Spleen (tissue), 13 donors: ENCODE data around the gene SLC2A6. TPM values are rescaled to one million over a fixed set of nuclear protein-coding genes. Genes with fewer than 3 reads are reported as not detected.

Experiments used
- DNase-seq: peaks from one replicate; pipeline ENCODE4 v3.0.0-alpha.2; 2020
- H3K27ac ChIP-seq, 8 donors: fragments of 200-600 bp; sonication (generic) in 7 of 8; 1 replicate in 4 of 8; 2 replicates in 4 of 8; pipeline versions ENCODE4 v1.5.0 to v1.8.0; 2016 to 2021; ENCODE audit warnings: inconsistent platforms in 4 of 8, mild to moderate bottlenecking in 4 of 8, moderate library complexity in 1 of 8
- H3K27me3 ChIP-seq, 7 donors: fragments of 200-600 bp; sonication (generic) in 6 of 7; replicated peaks in 1 of 7; 1 replicate in 4 of 7; 2 replicates in 3 of 7; pipeline versions ENCODE4 v1.5.0 to v1.8.0; 2016 to 2021; ENCODE audit warnings: inconsistent platforms in 3 of 7, mild to moderate bottlenecking in 1 of 7
- H3K36me3 ChIP-seq, 6 donors: fragments of 200-600 bp; sonication (generic) in 5 of 6; 1 replicate in 4 of 6; 2 replicates in 2 of 6; pipeline versions ENCODE4 v1.5.0 to v1.8.0; 2016 to 2021; ENCODE audit warnings: inconsistent platforms in 2 of 6
- H3K4me1 ChIP-seq, 6 donors: fragments of 200-600 bp; sonication (generic) in 5 of 6; 1 replicate in 3 of 6; 2 replicates in 3 of 6; pipeline versions ENCODE4 v1.5.0 to v1.8.0; 2016 to 2021; ENCODE audit warnings: inconsistent platforms in 3 of 6
- H3K4me3 ChIP-seq, 8 donors: fragments of 200-600 bp; sonication (generic) in 7 of 8; 1 replicate in 4 of 8; 2 replicates in 4 of 8; pipeline versions ENCODE4 v1.5.0 to v1.8.0; 2016 to 2021; ENCODE audit warnings: inconsistent platforms in 4 of 8, mild to moderate bottlenecking in 4 of 8, moderate library complexity in 2 of 8
- H3K9me3 ChIP-seq, 8 donors: fragments of 200-600 bp; sonication (generic) in 7 of 8; 1 replicate in 4 of 8; 2 replicates in 4 of 8; pipeline versions ENCODE4 v1.5.0 to v1.8.0; 2016 to 2021; ENCODE audit warnings: inconsistent platforms in 4 of 8
- POLR2A ChIP-seq, 3 donors: fragments of 450-650 bp; IDR thresholded peaks; one replicate each; pipeline ENCODE4 v1.5.1; 2017; ENCODE audit warnings: antibody characterized with exemption in 3 of 3, mild to moderate bottlenecking in 1 of 3
- POLR2AphosphoS5 ChIP-seq, 3 donors: sonication (generic); formaldehyde crosslinking; IDR thresholded peaks; one replicate each; pipeline ENCODE4 v1.5.1; 2017; ENCODE audit warnings: antibody characterized with exemption in 3 of 3
- WGBS, 5 donors: extraction: QIAGEN DNeasy Blood & Tissue Kit in 3 of 5; methylation state at CpG; one replicate each; pipeline versions ENCODE4 v1.1.5 to v1.1.7; 2013 to 2018; 5-methylcytosine and 5-hydroxymethylcytosine counted together
- intact Hi-C: fragments of 100-400 bp; cut with DNase I; formaldehyde crosslinking; loops from one replicate; pipeline ENCODE4 v1.15.0; 2023; ENCODE audit warnings: low total_unique reads
- long read RNA-seq, 2 donors: transcript quantifications; one replicate each; lab custom pipeline, GENCODE V29; 2026
- polyA plus RNA-seq, 3 donors: library from polyadenylated mRNA; stranded (reverse); fragments of 200-250 nt; gene quantifications; one replicate each; pipeline ENCODE4 v1.2.1, GENCODE V29; 2013
- total RNA-seq, 7 donors: library from RNA; depleted of rRNA in 3 of 7; stranded (reverse); fragments of >200 nt in 3 of 7; fragmentation: NEBNext Ultra II Directional in 4 of 7; extraction: Animal tissue kit (Norgen Biotek cat#: 25700) in 4 of 7; gene quantifications; one replicate each; pipeline versions ENCODE4 v1.1.0 to v1.2.1, GENCODE V29; 2016 to 2021
- TF ChIP-seq, protein P1 (sequence below), 11 experiments: fragments of 200-600 bp in 7 of 11; fragments of 450-650 bp in 4 of 11; sonication (generic) in 4 of 11; IDR thresholded peaks in 8 of 11; conservative IDR thresholded peaks in 3 of 11; 1 replicate in 7 of 11; 2 replicates in 4 of 11; pipeline versions ENCODE4 v1.4.0 to v1.8.0; 2016 to 2021; ENCODE audit warnings: antibody characterized with exemption in 11 of 11, inconsistent platforms in 4 of 11, mild to moderate bottlenecking in 1 of 11
- donor health status: healthy with polysubstance abuse.
- donor health status: DM: no; HTN: no; CAD: no; lungs with moderate emphysema.
- donor health status: DM: no; HTN: no; CAD: no.
- donor health status: Bipolar disorder and iron deficiency.
- donor health status: healthy.
- donor health status: DM: no; HTN: no; CAD: no.
- donor health status: DM: yes; HTN: yes; CAD: no.

The SLC2A6 gene, protein sequence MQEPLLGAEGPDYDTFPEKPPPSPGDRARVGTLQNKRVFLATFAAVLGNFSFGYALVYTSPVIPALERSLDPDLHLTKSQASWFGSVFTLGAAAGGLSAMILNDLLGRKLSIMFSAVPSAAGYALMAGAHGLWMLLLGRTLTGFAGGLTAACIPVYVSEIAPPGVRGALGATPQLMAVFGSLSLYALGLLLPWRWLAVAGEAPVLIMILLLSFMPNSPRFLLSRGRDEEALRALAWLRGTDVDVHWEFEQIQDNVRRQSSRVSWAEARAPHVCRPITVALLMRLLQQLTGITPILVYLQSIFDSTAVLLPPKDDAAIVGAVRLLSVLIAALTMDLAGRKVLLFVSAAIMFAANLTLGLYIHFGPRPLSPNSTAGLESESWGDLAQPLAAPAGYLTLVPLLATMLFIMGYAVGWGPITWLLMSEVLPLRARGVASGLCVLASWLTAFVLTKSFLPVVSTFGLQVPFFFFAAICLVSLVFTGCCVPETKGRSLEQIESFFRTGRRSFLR
- total RNA-seq (10 to 100 TPM; 15.4 to 28.7 (median 20.9) TPM), polyA plus RNA-seq (10 to 100 TPM; 15.4 to 35.0 (median 32.8) TPM)
- long read RNA-seq, donor 1, partial matches to known transcripts: 0 of 2 reads
- long read RNA-seq, donor 1, other reads (novel, unspliced or antisense): 0 of 2 reads
- long read RNA-seq, donor 2: 0 reads

DNA sequence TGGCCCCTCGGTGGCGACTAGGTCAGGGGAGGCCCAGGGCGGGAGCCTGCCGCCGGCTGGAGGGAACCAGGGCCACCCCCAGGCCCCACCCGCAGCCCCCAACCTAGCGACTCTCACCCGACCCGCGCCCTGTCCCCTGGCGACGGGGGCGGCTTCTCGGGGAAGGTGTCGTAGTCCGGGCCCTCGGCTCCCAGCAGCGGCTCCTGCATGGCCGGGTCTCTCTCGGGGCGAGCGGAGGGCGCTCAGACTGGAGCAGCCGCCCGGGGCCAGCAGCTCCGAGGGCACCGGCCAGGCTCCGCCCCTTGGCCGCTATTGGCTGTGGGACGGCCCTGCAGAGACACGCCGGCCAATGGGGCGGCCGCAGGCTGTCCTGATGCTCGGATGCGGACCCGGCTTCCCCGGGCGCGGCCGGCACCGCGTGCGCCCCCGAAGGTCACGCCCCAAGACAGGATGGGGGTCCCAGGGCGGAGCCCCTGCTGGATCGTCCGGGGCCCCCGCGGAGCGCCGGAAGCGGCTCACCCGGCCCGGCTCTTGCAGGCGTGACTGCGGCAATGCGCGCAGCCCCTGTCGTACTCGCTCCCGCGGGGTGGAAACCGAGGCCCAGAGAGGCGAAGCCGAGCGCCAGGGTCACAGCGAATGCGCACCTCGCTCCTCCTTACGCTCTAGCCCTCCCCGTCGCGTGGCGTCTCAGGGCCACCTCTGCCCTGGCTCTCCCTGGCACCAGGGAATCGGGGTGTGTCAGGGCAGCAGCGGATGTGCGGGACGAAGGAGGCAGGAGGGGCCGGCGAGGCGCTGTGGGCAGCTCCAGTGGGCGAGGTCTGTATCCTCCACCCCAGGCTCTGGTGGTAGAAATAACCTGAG is at the start of gene SLC2A6:
TSS of gene SLC2A6 (minus strand) at position 249 of the 861 bp plus-strand sequence. CDS start at position 209, 40 bp downstream.
- H3K36me3 ChIP-seq: peaks cover 0 to 31% (median 19%) of the 10 kb centered on the region in 6 donors
- intact Hi-C loops: no loop called here
- peaks cover 0 to 10% (median 0%) of the 10 kb centered on the region in 7 donors for H3K27me3 ChIP-seq
- peak within 1 kb of the TSS; percentile 58 to 86 (median 68) for H3K4me3 ChIP-seq
- H3K27ac ChIP-seq: peak within 1 kb of the TSS; percentile 42 to 89 (median 76)
- 0 to 1% (median 1%) methylated on average over 40 to 84 of the region's 84 CpGs for WGBS, 5 donors
- peak; percentile 98 for DNase-seq
- no peaks in the 10 kb centered on the region for H3K9me3 ChIP-seq
- H3K4me1 ChIP-seq: peaks cover 13 to 60% (median 48%) of the 10 kb centered on the region in 6 donors
- TF ChIP-seq POLR2A (IDR thresholded peaks at IDR 0.05) (no peak), POLR2AphosphoS5 (IDR thresholded peaks at IDR 0.05) (peak; percentile 81 to 86 (median 84))

DNA sequence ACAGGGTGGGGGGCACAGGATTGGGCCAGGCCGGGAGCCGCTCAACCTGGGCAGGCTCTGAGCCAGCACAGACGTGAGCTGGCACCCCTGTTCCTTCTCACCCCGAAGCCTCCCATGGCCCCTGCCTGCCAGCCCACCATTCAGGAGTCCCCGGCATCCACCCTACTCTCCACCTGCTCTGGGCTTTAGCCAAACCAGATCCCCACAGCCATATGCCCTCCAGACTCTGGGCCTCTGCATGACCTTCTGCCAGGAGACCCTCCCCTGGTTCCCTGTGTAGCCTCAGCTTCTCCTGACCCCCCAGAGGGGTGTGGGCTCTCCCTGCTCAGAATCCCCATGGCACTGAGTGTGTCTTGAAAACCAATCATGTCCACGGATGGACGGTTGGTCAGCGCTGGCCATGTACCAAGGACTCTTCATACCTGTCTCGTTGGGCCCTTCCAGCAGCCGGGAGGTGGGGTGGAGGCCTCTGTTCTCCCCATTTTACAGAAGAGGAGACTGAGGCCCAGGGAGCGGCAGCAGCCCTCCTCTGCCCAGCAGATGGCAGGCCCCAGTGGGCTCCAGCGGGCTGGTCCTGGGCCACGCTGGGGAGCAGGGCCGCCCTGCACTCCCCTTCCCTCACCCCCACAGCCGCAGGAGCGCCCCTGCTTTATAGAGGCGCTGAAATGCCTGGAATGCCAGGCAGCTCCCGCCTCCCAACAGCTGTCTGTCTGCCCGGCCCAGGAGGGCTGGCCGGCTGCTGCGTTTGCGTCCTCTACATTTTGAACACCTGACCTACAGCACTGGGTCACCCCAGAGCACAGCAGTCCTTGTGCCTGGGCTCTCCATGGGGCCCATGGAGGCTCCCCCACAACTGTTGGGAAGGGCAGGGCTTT is 49.3 kb upstream of the SLC2A6 start:
- 83 to 88% (median 85%) methylated on average over 18 to 22 of the region's 22 CpGs for WGBS, 5 donors
- H3K4me3 ChIP-seq: no peak overlapping the region
- H3K9me3 ChIP-seq: no peaks in the 10 kb centered on the region
- no peak for TF ChIP-seq POLR2AphosphoS5 (IDR thresholded peaks at IDR 0.05)
- TF ChIP-seq, protein P1, sequence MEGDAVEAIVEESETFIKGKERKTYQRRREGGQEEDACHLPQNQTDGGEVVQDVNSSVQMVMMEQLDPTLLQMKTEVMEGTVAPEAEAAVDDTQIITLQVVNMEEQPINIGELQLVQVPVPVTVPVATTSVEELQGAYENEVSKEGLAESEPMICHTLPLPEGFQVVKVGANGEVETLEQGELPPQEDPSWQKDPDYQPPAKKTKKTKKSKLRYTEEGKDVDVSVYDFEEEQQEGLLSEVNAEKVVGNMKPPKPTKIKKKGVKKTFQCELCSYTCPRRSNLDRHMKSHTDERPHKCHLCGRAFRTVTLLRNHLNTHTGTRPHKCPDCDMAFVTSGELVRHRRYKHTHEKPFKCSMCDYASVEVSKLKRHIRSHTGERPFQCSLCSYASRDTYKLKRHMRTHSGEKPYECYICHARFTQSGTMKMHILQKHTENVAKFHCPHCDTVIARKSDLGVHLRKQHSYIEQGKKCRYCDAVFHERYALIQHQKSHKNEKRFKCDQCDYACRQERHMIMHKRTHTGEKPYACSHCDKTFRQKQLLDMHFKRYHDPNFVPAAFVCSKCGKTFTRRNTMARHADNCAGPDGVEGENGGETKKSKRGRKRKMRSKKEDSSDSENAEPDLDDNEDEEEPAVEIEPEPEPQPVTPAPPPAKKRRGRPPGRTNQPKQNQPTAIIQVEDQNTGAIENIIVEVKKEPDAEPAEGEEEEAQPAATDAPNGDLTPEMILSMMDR (IDR thresholded peaks at IDR 0.05 in 8 of 11, conservative IDR thresholded peaks at IDR 0.05 in 3 of 11): no peak
- TF ChIP-seq POLR2A (IDR thresholded peaks at IDR 0.05): no peak
- H3K36me3 ChIP-seq: no peaks in the 10 kb centered on the region
- peaks cover 0 to 73% (median 7%) of the 10 kb centered on the region in 7 donors for H3K27me3 ChIP-seq
- intact Hi-C loops: no loop called here
- H3K4me1 ChIP-seq: peaks cover 0 to 42% (median 13%) of the 10 kb centered on the region in 6 donors
- H3K27ac ChIP-seq: peak overlapping the region in 4 of 8 donors; percentile 45 to 67 (median 50)
- DNase-seq: no peak

DNA sequence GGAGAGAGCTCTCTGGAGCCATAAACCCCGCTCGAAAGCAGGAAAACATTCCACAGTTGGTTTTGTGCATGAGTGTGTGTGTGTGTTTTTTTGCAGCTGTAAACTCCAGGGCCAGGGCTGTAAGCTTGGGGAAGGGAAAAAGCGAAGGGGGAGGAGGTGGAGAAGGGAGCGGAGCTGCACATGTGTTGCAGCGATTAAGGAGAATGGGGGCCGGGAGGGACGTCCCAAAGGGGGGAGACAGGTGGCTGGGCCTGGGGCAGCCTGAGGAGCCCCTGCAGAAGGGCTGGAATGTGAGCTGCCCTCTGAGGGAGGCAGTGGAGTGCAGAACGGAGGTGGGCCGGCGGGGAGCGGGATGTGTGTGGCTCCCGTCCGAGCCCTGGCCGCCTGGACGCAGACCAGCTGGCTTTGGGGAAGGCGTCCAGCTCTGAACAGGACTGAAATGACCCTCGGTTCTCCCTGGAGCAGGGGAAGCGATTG is 48.6 kb upstream of the SLC2A6 start:
- TF ChIP-seq, protein P1 (IDR thresholded peaks at IDR 0.05 in 8 of 11, conservative IDR thresholded peaks at IDR 0.05 in 3 of 11): no peak
- TF ChIP-seq POLR2A (IDR thresholded peaks at IDR 0.05): no peak
- TF ChIP-seq POLR2AphosphoS5 (IDR thresholded peaks at IDR 0.05): peak in 2 of 3 donors; percentile 58
- 74 to 84% (median 79%) methylated on average over 16 to 18 of the region's 18 CpGs for WGBS, 5 donors
- Histone ChIP-seq H3K4me3 (no peak overlapping the region), H3K36me3 (no peaks in the 10 kb centered on the region), H3K27me3 (peaks cover 0 to 65% (median 7%) of the 10 kb centered on the region in 7 donors), H3K9me3 (no peaks in the 10 kb centered on the region), H3K27ac (peak overlapping the region in 4 of 8 donors; percentile 45 to 67 (median 50)), H3K4me1 (peaks cover 0 to 34% (median 13%) of the 10 kb centered on the region in 6 donors)
- no peak for DNase-seq
- intact Hi-C loops: no loop called here
